NK-92 (cell line): ENCODE measurements around the gene ITGAL.

Experiments
- DNase-seq: peaks from one replicate; lab custom pipeline; 2025; ENCODE audit not compliant: unreplicated experiment; lab: John Stamatoyannopoulos, UW

ITGAL gene

GRCh38 chr16:30541502-30542329, 69.2 kb downstream of the ITGAL start:
- DNase-seq: no peak

DNA sequence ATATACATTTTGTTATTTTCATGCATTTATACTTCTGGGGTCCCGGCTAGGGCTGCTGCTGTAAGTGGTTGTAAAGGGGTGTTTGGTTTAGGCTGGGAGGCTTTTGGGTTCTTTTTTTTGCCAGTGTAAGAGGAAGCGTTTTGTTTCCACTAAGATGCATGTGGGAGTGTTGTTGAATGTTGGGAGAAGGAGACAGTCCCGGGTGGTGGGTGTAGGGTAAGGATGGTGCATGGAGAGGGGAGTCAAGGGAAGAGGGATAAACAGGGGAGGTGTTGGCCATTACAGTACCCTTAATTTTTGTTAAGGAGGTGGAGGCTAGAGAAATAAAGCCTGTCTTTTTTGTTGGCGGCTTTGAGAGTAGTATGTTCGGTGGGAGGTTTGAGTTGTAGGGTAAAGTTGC, 70.5 kb downstream of the ITGAL start:
- DNase-seq: no peak

- DNase-seq: no peak
Measured at GRCh38 chr16:30546115-30546514, 73.6 kb downstream of the ITGAL start.

DNA sequence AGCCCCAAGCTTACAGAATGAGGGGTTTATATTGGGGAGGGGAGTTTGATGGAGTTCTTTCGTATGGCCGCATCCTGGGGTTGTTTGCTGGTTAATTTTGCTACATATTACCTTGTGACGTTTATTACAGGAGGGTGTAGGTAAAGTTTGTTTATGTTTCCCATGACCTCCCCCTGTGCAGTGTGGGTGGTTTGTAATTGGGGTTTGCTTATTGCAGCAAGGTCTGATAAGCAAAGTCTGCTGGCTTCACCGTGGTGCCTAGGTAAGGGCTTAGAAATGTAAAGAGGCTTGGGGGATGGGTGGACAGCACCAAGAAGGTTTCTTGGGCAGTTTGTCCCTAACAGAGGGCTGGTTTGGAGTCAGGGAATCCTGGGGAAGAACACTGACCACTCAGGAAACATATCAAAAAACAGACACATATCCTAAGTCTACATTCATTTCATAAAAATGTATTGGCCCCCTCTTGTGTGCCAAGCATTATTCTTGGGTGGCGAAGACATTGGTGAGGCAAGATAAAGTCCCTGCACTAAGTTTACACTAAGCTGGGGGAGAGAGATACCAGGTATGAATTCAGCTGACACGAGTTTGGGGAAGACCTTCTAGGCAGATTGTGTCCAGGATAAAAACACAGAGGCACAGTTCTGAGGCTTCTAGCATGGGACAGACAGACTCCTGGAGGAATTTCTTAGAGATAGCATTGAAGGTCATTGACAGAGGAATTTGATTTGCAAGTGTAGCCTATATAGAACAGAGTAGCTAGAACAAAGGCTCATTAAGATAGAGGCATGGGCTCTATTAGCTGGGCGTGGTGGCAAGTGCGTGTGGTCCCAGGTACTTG, 76.1 kb downstream of the ITGAL start:
- no peak for DNase-seq

DNA sequence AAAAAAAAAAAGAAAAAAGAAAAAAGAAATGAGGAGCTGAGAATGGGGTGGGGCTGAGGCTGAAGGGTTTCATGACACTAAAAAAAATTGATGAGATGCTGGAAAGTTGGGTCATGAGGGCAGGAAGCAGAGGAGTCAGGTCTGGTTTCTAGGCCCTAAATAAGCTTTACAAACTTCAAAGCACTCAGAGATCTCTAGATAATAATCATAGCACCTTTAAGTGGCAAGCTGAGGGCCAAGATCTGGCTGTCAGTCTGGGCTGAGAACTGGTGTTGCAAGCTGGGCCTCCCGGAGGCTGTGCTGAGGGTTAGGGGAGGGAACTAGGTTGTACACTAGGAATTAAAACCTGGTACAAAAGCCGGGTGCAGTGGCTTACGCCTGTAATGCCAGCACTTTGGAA, 79.2 kb downstream of the ITGAL start:
- no peak for DNase-seq

DNA sequence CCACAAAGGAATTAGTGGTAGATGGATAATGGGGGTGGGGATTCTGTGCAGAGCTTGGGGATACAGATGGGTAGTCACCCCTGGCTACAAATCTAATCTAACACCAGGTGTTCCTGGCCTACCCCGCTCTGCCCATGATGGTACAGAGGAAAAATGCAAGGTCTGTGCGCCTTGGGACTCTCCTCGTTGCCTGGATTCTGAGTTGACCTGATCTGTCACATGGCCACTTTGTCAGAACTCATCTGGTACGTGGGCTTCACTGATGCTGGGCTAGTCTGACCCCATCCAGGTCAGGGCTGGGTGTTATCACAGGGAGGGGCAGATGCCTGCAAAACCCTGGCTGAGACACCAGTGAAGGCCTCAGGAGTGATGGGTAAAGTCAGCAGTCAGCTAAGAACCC, 80.4 kb downstream of the ITGAL start:
- DNase-seq: no peak

- no peak for DNase-seq
Measured at GRCh38 chr16:30553393-30553899, 80.9 kb downstream of the ITGAL start.

GRCh38 chr16:30554557-30555314, 82.2 kb downstream of the ITGAL start:
- no peak for DNase-seq

- DNase-seq: no peak
Measured at GRCh38 chr16:30555315-30556124, 83.0 kb downstream of the ITGAL start.

DNA sequence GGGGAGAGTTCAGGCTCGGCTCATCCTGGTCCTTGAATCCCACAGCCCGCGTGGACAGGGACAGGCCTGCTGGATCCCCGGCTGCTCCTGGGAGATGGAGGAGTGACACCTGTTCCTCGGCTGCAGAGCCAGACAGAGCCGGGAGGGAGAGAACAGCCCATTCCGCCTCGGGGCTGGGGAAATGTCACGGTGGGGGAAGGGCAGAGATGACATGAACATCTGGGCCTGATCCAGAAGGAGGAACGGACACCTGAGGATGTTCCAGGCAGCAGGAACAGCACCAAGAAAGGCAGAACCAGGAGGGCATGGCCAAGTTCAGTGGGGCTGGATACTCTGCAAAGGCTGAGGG, 83.6 kb downstream of the ITGAL start:
- no peak for DNase-seq

DNA sequence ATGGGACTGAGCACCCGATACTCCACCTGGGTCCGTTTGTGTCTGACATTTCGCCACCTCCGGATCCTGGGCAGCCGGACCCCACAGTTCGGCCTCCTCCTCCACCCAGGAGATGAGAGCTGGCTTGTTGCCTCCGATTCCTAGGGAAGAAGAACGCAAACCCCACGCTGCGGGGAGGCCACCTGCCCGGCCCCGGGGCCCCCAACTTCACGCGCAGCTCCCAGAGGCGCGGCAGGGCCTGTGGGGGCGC, 85.1 kb downstream of the ITGAL start:
- DNase-seq: no peak

GRCh38 chr16:30557957-30558788, 85.6 kb downstream of the ITGAL start, which contains the start of gene ZNF764:
TSS of gene ZNF764 (minus strand) at chr16:30558374. CDS start at chr16:30558182, 192 bp downstream.
- DNase-seq: peak; percentile 48

DNA sequence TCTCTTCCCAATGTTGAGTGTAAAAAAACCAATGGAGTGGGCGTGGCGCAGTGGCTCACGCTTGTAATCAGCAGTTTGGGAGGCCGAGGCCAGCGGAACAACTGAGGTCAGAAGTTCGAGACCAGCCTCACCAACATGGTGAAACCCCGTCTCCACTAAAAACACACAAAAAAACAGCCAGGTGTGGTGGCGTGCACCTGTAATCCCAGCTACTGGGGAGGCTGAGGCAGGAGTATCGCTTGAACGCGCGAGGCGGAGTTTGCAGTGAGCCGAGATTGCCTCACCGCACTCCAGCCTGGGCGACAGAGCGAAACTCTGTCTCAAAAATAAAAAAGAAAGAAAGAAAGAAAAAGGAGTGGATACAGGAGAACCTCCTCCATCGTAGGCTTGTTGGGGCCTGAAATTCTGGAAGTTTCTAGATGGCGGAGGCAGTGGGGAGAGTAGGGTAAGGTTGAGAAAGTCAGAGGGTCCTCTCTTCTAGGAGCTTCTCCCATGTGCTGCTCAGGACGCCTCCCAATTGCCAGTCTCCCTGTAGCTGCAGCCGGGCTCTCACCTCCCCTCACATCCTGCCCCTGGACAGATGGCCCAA, 86.3 kb downstream of the ITGAL start:
- no peak for DNase-seq

- DNase-seq: no peak
Measured at GRCh38 chr16:30559690-30560089, 87.1 kb downstream of the ITGAL start.

DNA sequence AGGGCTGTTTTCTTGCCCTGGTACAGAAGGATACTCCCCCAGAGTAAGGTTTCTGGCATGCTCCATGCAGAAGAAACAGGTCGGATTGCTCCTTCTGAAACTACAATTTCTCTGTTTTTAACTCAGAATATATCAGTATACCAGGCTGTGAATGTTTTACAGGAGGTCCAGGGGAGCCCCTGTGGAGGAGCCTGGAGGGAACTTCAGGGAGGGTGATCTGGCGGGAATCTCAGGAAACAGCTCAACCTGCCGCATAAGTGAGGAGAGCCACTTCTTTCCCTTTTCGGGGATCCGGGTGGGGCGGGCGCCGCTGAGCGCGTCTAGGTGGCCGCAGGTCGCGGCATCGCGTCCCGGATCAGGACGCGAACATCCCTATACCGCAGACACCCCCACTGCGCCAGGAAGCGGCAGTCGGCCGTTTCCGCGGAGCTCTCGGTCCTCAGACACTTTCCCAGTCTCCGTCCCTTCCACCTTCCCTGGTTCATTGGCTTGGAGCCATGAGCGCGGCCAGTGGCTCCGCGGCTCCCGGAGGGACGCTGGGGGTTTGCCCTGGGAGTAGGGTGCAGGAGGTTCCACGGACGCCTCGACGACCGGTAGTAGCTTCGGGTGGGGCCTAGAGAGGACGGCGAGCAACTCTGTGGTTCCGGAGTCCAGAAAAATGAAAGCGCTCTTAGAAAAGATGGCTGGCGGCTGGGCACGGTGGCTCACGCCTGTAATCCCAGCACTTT, 88.7 kb downstream of the ITGAL start:
- no peak for DNase-seq

- DNase-seq: no peak
Measured at GRCh38 chr16:30562021-30562420, 89.5 kb downstream of the ITGAL start.

GRCh38 chr16:30565526-30565925, 93.0 kb downstream of the ITGAL start:
- DNase-seq: no peak

- no peak for DNase-seq
Measured at GRCh38 chr16:30565984-30566383, 93.4 kb downstream of the ITGAL start.

DNA sequence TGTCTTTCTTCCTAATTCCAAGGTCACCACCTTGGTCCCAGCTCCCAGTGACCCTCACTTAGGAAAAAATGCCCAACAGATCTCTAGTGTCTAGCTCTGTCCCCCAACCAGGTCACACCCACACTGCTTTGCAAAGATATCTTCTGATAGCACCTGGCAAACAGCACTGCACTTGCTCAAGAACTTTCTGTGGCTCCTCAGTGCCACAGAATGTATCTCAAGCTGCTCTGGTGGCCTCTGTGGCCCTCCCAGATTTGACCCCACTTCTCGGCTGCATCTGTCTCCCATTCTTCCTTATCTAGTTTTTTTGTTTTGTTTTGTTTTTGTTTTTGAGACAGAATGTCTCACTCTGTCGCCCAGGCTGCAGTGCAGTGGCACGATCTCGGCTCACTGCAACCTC, 94.0 kb downstream of the ITGAL start:
- no peak for DNase-seq
